HepG2 (cell line): ENCODE measurements around the gene OMA1. TPM values are rescaled to one million over a fixed set of nuclear protein-coding genes. Genes with fewer than 3 reads are reported as not detected.
A peak's percentile ranks its signal among the peaks of the same experiment; 100 is the strongest.

ENCODE experiments used
- ATAC-seq: fragments of 200-7000 bp; cut with Tn5 transposase; 3 replicates; pipeline ENCODE4 v1.9.1; 2020; ENCODE audit warnings: mild to moderate bottlenecking, moderate library complexity
- BruUV-seq: library from RNA; stranded (reverse); fragments of 400-500 nt; replicated peaks from 2 replicates; lab custom pipeline; 2021; lab: Mats Ljungman, UMichigan
- CTCF ChIA-PET: fragments of 300-600 bp; formaldehyde crosslinking; extraction: SDS; loops from one replicate; lab custom pipeline; 2021; ENCODE audit warnings: low total read pairs, inconsistent platforms, low intra/inter-chr PET ratio; lab: Yijun Ruan, JAX
- POLR2A ChIA-PET: fragments of 350-600 bp; sonication (Branson Sonifier 250); formaldehyde crosslinking; loops from one replicate; lab custom pipeline; 2020; ENCODE audit warnings: antibody characterized with exemption, inconsistent platforms; lab: Yijun Ruan, JAX
- DNase-seq: peaks from one replicate; pipeline ENCODE4 v3.0.0-alpha.2; 2015; ENCODE audit warnings: low spot score
- FAIRE-seq: peaks from 3 replicates; lab custom pipeline; 2011; peaks lifted over from hg19 to GRCh38; lab: Jason Lieb, UNC
- H2AFZ ChIP-seq: one replicate; pipeline ENCODE4 v1.6.1; 2011; ENCODE audit warnings: low read length, inconsistent platforms
- H3K27ac ChIP-seq: fragments of 300-600 bp; 3 replicates; pipeline ENCODE4 v1.8.0; 2011; ENCODE audit warnings: mixed run types, mild to moderate bottlenecking, mixed read lengths, low read length, inconsistent platforms; ENCODE audit not compliant: insufficient read depth; ENCODE audit errors: extremely low read length
- H3K27me3 ChIP-seq, 2 experiments: fragments of 200-600 bp in 1 of 2; 2 replicates in 1 of 2; 3 replicates in 1 of 2; pipeline versions ENCODE4 v1.6.0 to v1.8.0; 2011; ENCODE audit warnings: low read length in 2 of 2, mild to moderate bottlenecking in 2 of 2, moderate library complexity in 2 of 2, inconsistent platforms in 1 of 2; ENCODE audit not compliant: insufficient read depth in 2 of 2, control insufficient read depth in 1 of 2
- H3K36me3 ChIP-seq, 2 experiments: fragments of 200-600 bp in 1 of 2; replicated peaks in 1 of 2; 2 replicates in 1 of 2; 3 replicates in 1 of 2; pipeline versions ENCODE4 v1.5.1 to v1.8.0; 2011; ENCODE audit warnings: low read length in 2 of 2, inconsistent platforms in 1 of 2; ENCODE audit not compliant: insufficient read depth in 2 of 2, control insufficient read depth in 1 of 2
- H3K4me1 ChIP-seq: 2 replicates; pipeline ENCODE4 v1.5.1; 2012; ENCODE audit warnings: low read length, inconsistent platforms; ENCODE audit not compliant: insufficient read depth
- H3K4me2 ChIP-seq: 2 replicates; pipeline ENCODE4 v1.6.0; 2011; ENCODE audit warnings: low read depth, low read length, inconsistent platforms
- H3K4me3 ChIP-seq, 3 experiments: fragments of 200-600 bp in 1 of 3; sonication (generic), shearing (Covaris generic) in 1 of 3; replicated peaks in 1 of 3; 2 replicates each; pipeline ENCODE4 v1.5.1; 2011 to 2016; ENCODE audit warnings: low read length in 3 of 3, inconsistent platforms in 2 of 3, low read depth in 2 of 3, mild to moderate bottlenecking in 2 of 3, control low read depth in 1 of 3, mixed read lengths in 1 of 3; ENCODE audit not compliant: insufficient read depth in 1 of 3
- H3K79me2 ChIP-seq: one replicate; pipeline ENCODE4 v1.6.1; 2011; ENCODE audit warnings: low read length, inconsistent platforms; ENCODE audit not compliant: insufficient read depth
- H3K9ac ChIP-seq: 2 replicates; pipeline ENCODE4 v1.6.0; 2011; ENCODE audit warnings: mild to moderate bottlenecking, low read depth, low read length, inconsistent platforms; ENCODE audit not compliant: insufficient read depth
- H3K9me3 ChIP-seq: 2 replicates; pipeline ENCODE4 v1.5.1; 2012; ENCODE audit warnings: mild to moderate bottlenecking, low read length
- H4K20me1 ChIP-seq: 2 replicates; pipeline ENCODE4 v1.6.0; 2011; ENCODE audit warnings: inconsistent platforms, mild to moderate bottlenecking, low read length, moderate library complexity; ENCODE audit not compliant: insufficient read depth
- CBX5 ChIP-seq: sonication (generic); formaldehyde crosslinking; IDR thresholded peaks from 2 replicates; pipeline ENCODE4 v1.4.0; 2020; ENCODE audit warnings: missing genetic modification reagents, borderline replicate concordance
- CEBPB ChIP-seq: IDR thresholded peaks from 2 replicates; pipeline ENCODE4 v1.6.1; 2011; ENCODE audit warnings: low read depth, low read length, improper control_type of control experiment, borderline replicate concordance
- CREM ChIP-seq, 2 experiments: sonication (generic) in 1 of 2; formaldehyde crosslinking in 1 of 2; IDR thresholded peaks; 2 replicates each; pipeline versions ENCODE4 v1.4.0 to v1.6.1; 2016 to 2020; ENCODE audit warnings: antibody characterized with exemption in 1 of 2, mild to moderate bottlenecking in 1 of 2, missing genetic modification reagents in 1 of 2
- ELF3 ChIP-seq: IDR thresholded peaks from 2 replicates; pipeline ENCODE4 v1.6.1; 2016; ENCODE audit warnings: missing genetic modification reagents, missing compliant biosample characterization
- GATAD1 ChIP-seq: IDR thresholded peaks from 2 replicates; pipeline ENCODE4 v1.6.1; 2016; ENCODE audit warnings: missing genetic modification reagents, missing compliant biosample characterization
- HOXA3 ChIP-seq: sonication (generic); formaldehyde crosslinking; IDR thresholded peaks from 2 replicates; pipeline ENCODE4 v1.5.0; 2020; ENCODE audit warnings: missing genetic modification reagents
- NR2F6 ChIP-seq, 2 experiments: IDR thresholded peaks; 2 replicates each; pipeline ENCODE4 v1.6.1; 2016; ENCODE audit warnings: antibody characterized with exemption in 1 of 2, mild to moderate bottlenecking in 1 of 2
- SMAD3 ChIP-seq: sonication (generic); formaldehyde crosslinking; IDR thresholded peaks from 2 replicates; pipeline ENCODE4 v1.4.0; 2020; ENCODE audit warnings: missing genetic modification reagents
- SRSF9 ChIP-seq: fragments of 200-400 bp; formaldehyde crosslinking; IDR thresholded peaks from 2 replicates; pipeline ENCODE4 v1.6.1; 2018; ENCODE audit warnings: borderline replicate concordance, mild to moderate bottlenecking, low read depth, low read length; ENCODE audit not compliant: insufficient read depth, poor library complexity, severe bottlenecking
- SRY ChIP-seq: sonication (generic); formaldehyde crosslinking; IDR thresholded peaks from 2 replicates; pipeline ENCODE4 v1.8.0; 2022; ENCODE audit warnings: mild to moderate bottlenecking, missing genetic modification reagents
- ZNF282 ChIP-seq: fragments of 450-650 bp; IDR thresholded peaks from 2 replicates; pipeline ENCODE4 v1.6.1; 2018; ENCODE audit not compliant: partially characterized antibody
- ZNF326 ChIP-seq: sonication (generic); formaldehyde crosslinking; IDR thresholded peaks from 2 replicates; pipeline ENCODE4 v1.4.0; 2020; ENCODE audit warnings: missing genetic modification reagents, borderline replicate concordance
- ZNF567 ChIP-seq: sonication (generic); formaldehyde crosslinking; IDR thresholded peaks from 2 replicates; pipeline ENCODE4 v1.8.1; 2023; ENCODE audit warnings: mild to moderate bottlenecking, missing genetic modification reagents, borderline replicate concordance
- ZNF607 ChIP-seq: sonication (generic); formaldehyde crosslinking; IDR thresholded peaks from 2 replicates; pipeline ENCODE4 v1.5.1; 2020; ENCODE audit warnings: missing genetic modification reagents, mild to moderate bottlenecking, borderline replicate concordance
- ZNF713 ChIP-seq: sonication (generic); formaldehyde crosslinking; IDR thresholded peaks from 2 replicates; pipeline ENCODE4 v1.4.0; 2020; ENCODE audit warnings: mild to moderate bottlenecking, missing genetic modification reagents
- WGBS: methylation state at CpG from one replicate; pipeline ENCODE4 v1.1.6; 2017; ENCODE audit warnings: low lambda C conversion rate; 5-methylcytosine and 5-hydroxymethylcytosine counted together
- in situ Hi-C: cut with HindIII; loops from 2 replicates; pipeline ENCODE4 v1.10.0; 2017; ENCODE audit warnings: low pct_unique_long_range_greater_than_20kb; ENCODE audit not compliant: extremely low pct_ligation_motif_present
- intact Hi-C: fragments of 100-400 bp; cut with micrococcal nuclease; formaldehyde crosslinking; loops from one replicate; pipeline ENCODE4 v1.10.0; 2022; ENCODE audit not compliant: unreplicated experiment
- polyA plus RNA-seq, 8 experiments: library from polyadenylated mRNA; depleted of rRNA in 3 of 8; stranded (reverse) in 7 of 8; unstranded in 1 of 8; fragments of >200 nt; fragmentation: Illumina TruSeq in 4 of 8; extraction: Trizol in 4 of 8; gene quantifications; 2 replicates each; pipeline versions ENCODE4 v1.2.1 to v1.2.3, GENCODE V29; 2011 to 2016; ENCODE audit warnings: low read depth in 4 of 8, missing spikeins in 1 of 8, mixed read lengths in 1 of 8; ENCODE audit not compliant: insufficient read depth in 1 of 8
- total RNA-seq, 5 experiments: library from RNA; depleted of rRNA; stranded (reverse); fragments of >200 nt; fragmentation: Illumina TruSeq; extraction: Trizol; gene quantifications; 2 replicates each; pipeline ENCODE4 v1.2.3, GENCODE V29; 2016; ENCODE audit warnings: low read depth in 1 of 5
- TF ChIP-seq, protein P1 (sequence below): sonication (generic); formaldehyde crosslinking; conservative IDR thresholded peaks from 2 replicates; pipeline ENCODE4 v1.8.0; 2022; ENCODE audit warnings: missing genetic modification reagents
- TF ChIP-seq, protein P2 (sequence below): sonication (generic); formaldehyde crosslinking; IDR thresholded peaks from 2 replicates; pipeline ENCODE4 v1.4.0; 2020; ENCODE audit warnings: mild to moderate bottlenecking, low read depth, missing genetic modification reagents

The OMA1 gene
- total and polyA plus RNA-seq, 2 of the 13 experiments (the other 11 are each of a cell fraction or from before 2014, with no cell fraction given): 7.0 to 26.9 TPM

DNA sequence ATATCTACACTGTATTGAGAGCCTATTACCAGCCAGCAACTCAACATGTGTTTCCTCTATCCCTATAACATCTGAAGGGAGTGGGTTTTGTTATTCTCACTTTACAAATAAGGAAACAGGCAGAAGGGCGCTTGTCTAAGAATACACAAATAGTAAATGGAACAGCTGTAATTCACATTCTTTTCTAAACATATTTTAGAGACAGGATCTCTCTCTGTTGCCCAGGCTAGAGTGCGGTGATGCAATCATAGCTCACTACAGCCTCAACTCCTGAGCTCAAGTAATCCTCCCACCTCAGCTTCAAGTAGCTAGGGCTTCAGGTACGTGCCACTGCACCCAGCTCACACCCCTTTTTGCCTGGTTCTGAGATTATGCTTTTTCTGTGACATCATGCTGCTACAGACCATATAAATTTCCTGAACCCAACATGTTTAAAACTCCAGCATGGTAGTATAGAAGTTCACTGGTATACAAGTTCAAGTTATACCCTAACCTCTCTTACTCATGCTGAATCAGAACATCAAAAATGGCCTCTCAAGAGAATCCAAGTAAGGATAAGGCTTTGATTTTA is 39.1 kb upstream of the OMA1 start:
- in situ Hi-C loops (no loop called here), intact Hi-C loops (no loop called here)
- ChIA-PET CTCF (no interaction called here), POLR2A (no interaction called here)
- Histone ChIP-seq H3K36me3 (no peaks in the 10 kb centered on the region), H2AFZ (no peak overlapping the region), H3K4me2 (no peak overlapping the region), H3K27ac (no peak overlapping the region), H3K4me1 (peaks cover 16% of the 10 kb centered on the region), H3K79me2 (no peaks in the 10 kb centered on the region), H3K4me3 (no peak overlapping the region), H3K9me3 (no peaks in the 10 kb centered on the region), H3K27me3 (no peaks in the 10 kb centered on the region), H3K9ac (no peak overlapping the region), H4K20me1 (no peaks in the 10 kb centered on the region)
- WGBS: 6% methylated on average over 3 of the region's 3 CpGs
- no peak for DNase-seq
- TF ChIP-seq CEBPB (peak; percentile 45; the same call in 1 of the 2 replicates), GATAD1 (CRISPR knock-in tag) (no peak), HOXA3 (no peak)
- ATAC-seq: no peak
- no peak for FAIRE-seq
- no TSS peak for BruUV-seq

DNA sequence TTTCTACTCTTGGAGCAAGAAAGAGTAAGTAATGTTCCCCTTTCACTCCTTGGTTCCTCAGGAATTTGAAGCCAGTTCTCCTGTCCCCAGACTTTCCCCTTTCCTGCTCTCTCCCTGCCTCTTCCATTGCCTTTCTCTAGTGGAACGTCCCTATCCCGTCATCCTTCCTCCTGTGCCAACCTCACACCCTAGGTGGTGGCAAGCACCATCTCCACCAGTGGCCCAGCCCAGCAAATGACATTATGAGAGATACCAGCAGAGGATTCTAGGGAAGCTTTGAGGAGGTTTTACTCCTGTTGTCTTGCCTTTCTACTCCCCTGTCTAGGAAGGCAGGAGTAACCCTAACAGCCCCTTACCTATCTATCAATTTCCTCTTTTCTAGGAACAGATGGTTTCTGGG is 38.6 kb upstream of the OMA1 start:
- no peak for DNase-seq
- Histone ChIP-seq H3K27ac (no peak overlapping the region), H3K9ac (no peak overlapping the region), H3K4me1 (peaks cover 16% of the 10 kb centered on the region), H3K4me3 (no peak overlapping the region), H3K27me3 (no peaks in the 10 kb centered on the region; a peak in 1 of 5 replicates), H3K79me2 (no peaks in the 10 kb centered on the region), H4K20me1 (no peaks in the 10 kb centered on the region), H3K9me3 (no peaks in the 10 kb centered on the region), H2AFZ (no peak overlapping the region), H3K4me2 (no peak overlapping the region), H3K36me3 (no peaks in the 10 kb centered on the region)
- ChIA-PET POLR2A (no interaction called here), CTCF (no interaction called here)
- in situ Hi-C loops: no loop called here
- WGBS: 45% methylated on average over 2 of the region's 2 CpGs
- BruUV-seq: no TSS peak
- no peak for ATAC-seq
- intact Hi-C loops: no loop called here
- FAIRE-seq: no peak
- TF ChIP-seq SRY (CRISPR knock-in tag) (no peak), CREM (IDR thresholded peaks at IDR 0.05) (no peak), CREM (CRISPR knock-in tag; IDR thresholded peaks at IDR 0.05) (no peak), ZNF713 (CRISPR knock-in tag) (no peak), ZNF567 (CRISPR knock-in tag) (no peak), SRSF9 (no peak), ZNF607 (CRISPR knock-in tag) (no peak), CBX5 (no peak), SMAD3 (no peak), ELF3 (CRISPR knock-in tag) (no peak), ZNF282 (no peak), NR2F6 (IDR thresholded peaks at IDR 0.05) (no peak), NR2F6 (CRISPR knock-in tag; IDR thresholded peaks at IDR 0.05) (no peak), ZNF326 (CRISPR knock-in tag) (no peak)
- TF ChIP-seq, protein P1, sequence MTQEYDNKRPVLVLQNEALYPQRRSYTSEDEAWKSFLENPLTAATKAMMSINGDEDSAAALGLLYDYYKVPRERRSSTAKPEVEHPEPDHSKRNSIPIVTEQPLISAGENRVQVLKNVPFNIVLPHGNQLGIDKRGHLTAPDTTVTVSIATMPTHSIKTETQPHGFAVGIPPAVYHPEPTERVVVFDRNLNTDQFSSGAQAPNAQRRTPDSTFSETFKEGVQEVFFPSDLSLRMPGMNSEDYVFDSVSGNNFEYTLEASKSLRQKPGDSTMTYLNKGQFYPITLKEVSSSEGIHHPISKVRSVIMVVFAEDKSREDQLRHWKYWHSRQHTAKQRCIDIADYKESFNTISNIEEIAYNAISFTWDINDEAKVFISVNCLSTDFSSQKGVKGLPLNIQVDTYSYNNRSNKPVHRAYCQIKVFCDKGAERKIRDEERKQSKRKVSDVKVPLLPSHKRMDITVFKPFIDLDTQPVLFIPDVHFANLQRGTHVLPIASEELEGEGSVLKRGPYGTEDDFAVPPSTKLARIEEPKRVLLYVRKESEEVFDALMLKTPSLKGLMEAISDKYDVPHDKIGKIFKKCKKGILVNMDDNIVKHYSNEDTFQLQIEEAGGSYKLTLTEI (CRISPR knock-in tag): no peak
- TF ChIP-seq, protein P2, sequence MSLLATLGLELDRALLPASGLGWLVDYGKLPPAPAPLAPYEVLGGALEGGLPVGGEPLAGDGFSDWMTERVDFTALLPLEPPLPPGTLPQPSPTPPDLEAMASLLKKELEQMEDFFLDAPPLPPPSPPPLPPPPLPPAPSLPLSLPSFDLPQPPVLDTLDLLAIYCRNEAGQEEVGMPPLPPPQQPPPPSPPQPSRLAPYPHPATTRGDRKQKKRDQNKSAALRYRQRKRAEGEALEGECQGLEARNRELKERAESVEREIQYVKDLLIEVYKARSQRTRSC (CRISPR knock-in tag): no peak
